Prostate gland (tissue), 2 donors: ENCODE measurements around the gene CALM3. TPM values are rescaled to one million over a fixed set of nuclear protein-coding genes. Genes with fewer than 3 reads are reported as not detected.

Source experiments
- DNase-seq: peaks from one replicate; pipeline ENCODE4 v3.0.0-alpha.2; 2019; ENCODE audit warnings: low spot score
- H3K27ac ChIP-seq, 2 donors: fragments of 200-600 bp; sonication (generic); 2 replicates each; pipeline ENCODE4 v1.5.1; 2017 to 2019
- H3K27me3 ChIP-seq: fragments of 200-600 bp; sonication (generic); replicated peaks from 2 replicates; pipeline ENCODE4 v1.5.1; 2019; ENCODE audit not compliant: insufficient read depth
- H3K36me3 ChIP-seq, 2 donors: fragments of 200-600 bp; sonication (generic); 1 replicate in 1 of 2; 2 replicates in 1 of 2; pipeline versions ENCODE4 v1.5.1 to v1.8.1; 2017 to 2019
- H3K4me1 ChIP-seq: fragments of 200-600 bp; sonication (generic); replicated peaks from 2 replicates; pipeline ENCODE4 v1.5.1; 2019
- H3K4me3 ChIP-seq, 2 donors: fragments of 200-600 bp; sonication (generic); 2 replicates each; pipeline ENCODE4 v1.5.1; 2017 to 2019
- H3K9me3 ChIP-seq: fragments of 200-600 bp; sonication (generic); 2 replicates; pipeline ENCODE4 v1.5.1; 2017
- CTCF ChIP-seq, 4 experiments: fragments of 200-600 bp in 2 of 4; fragments of 450-650 bp in 2 of 4; sonication (generic) in 2 of 4; IDR thresholded peaks; 1 replicate in 3 of 4; 2 replicates in 1 of 4; pipeline ENCODE4 v1.5.1; 2016 to 2019; ENCODE audit warnings: antibody characterized with exemption in 4 of 4, mild to moderate bottlenecking in 2 of 4, moderate library complexity in 2 of 4
- POLR2A ChIP-seq: fragments of 450-650 bp; IDR thresholded peaks from one replicate; pipeline ENCODE4 v1.6.1; 2016; ENCODE audit warnings: antibody characterized with exemption, mild to moderate bottlenecking
- POLR2AphosphoS5 ChIP-seq: sonication (generic); formaldehyde crosslinking; IDR thresholded peaks from one replicate; pipeline ENCODE4 v1.6.1; 2017; ENCODE audit warnings: antibody characterized with exemption
- WGBS: methylation state at CpG from one replicate; pipeline ENCODE4 v1.1.5; 2018; 5-methylcytosine and 5-hydroxymethylcytosine counted together
- intact Hi-C: fragments of 100-400 bp; cut with DNase I; formaldehyde crosslinking; loops from one replicate; pipeline ENCODE4 v1.14.2; 2022
- total RNA-seq, 2 donors: library from RNA; depleted of rRNA; stranded (reverse); fragments of >200 nt; gene quantifications; one replicate each; pipeline ENCODE4 v1.1.0, GENCODE V29; 2016

The CALM3 gene
- total RNA-seq, 2 donors from 2014 or later: 166 to 171 TPM

GRCh38 chr19:46603195-46603637 lies 2.1 kb downstream of the CALM3 start:
- Histone ChIP-seq H3K9me3 (no peaks in the 10 kb centered on the region), H3K4me1 (peaks cover 3% of the 10 kb centered on the region), H3K27me3 (no peaks in the 10 kb centered on the region), H3K36me3 (peaks cover 4% of the 10 kb centered on the region in 2 donors), H3K4me3 (peak overlapping the region in 1 of 2 donors; percentile 99), H3K27ac (peak overlapping the region; percentile 93 to 97)
- intact Hi-C loops: no loop called here
- no peak for DNase-seq
- WGBS: 36% methylated on average over 2 of the region's 2 CpGs
- TF ChIP-seq POLR2AphosphoS5: no peak
- TF ChIP-seq POLR2A: no peak
- TF ChIP-seq CTCF (IDR thresholded peaks at IDR 0.05): no peak

- Histone ChIP-seq H3K9me3 (no peaks in the 10 kb centered on the region), H3K27me3 (no peaks in the 10 kb centered on the region), H3K4me1 (peaks cover 3% of the 10 kb centered on the region), H3K4me3 (no peak overlapping the region), H3K27ac (no peak overlapping the region), H3K36me3 (peaks cover 10% of the 10 kb centered on the region in 2 donors)
- DNase-seq: no peak
- WGBS: 81% methylated on average over 9 of the region's 9 CpGs
- no peak for TF ChIP-seq POLR2A
- TF ChIP-seq CTCF (IDR thresholded peaks at IDR 0.05): no peak
- no peak for TF ChIP-seq POLR2AphosphoS5
- intact Hi-C loops: no loop called here
Measured at GRCh38 chr19:46603752-46604231, 2.7 kb downstream of the CALM3 start.

- Histone ChIP-seq H3K4me1 (peaks cover 3% of the 10 kb centered on the region), H3K27me3 (no peaks in the 10 kb centered on the region), H3K36me3 (peaks cover 10 to 15% of the 10 kb centered on the region in 2 donors), H3K27ac (no peak overlapping the region), H3K9me3 (no peaks in the 10 kb centered on the region), H3K4me3 (no peak overlapping the region)
- WGBS: 48% methylated on average over 13 of the region's 13 CpGs
- intact Hi-C loops: no loop called here
- no peak for DNase-seq
- no peak for TF ChIP-seq CTCF (IDR thresholded peaks at IDR 0.05)
- TF ChIP-seq POLR2AphosphoS5: no peak
- no peak for TF ChIP-seq POLR2A
Measured at GRCh38 chr19:46604781-46605355, 3.7 kb downstream of the CALM3 start.

DNA sequence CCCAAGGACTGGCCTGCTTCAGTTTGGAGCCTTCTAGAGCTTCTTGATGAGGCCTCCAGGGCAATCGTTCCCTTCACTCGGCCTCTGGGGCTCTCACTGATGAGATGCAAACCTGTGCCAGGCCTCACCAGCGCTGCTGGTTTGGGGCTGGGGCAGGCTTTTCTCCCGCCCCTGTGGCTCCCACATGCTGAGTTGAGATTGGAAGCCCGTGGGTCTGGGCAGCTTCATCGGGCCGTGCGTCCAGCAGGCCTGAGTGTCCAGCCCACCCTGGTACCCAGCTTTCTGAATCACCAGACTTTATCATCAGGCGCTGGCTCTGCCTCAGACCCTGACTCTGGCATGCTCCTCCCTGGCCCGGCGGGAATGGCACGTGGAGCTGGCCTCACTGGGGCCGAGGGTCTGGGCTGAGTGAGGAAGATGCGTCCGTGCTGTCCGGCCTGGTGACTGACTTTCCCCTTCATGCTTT lies 4.3 kb downstream of the CALM3 start:
- Histone ChIP-seq H3K9me3 (no peaks in the 10 kb centered on the region), H3K27ac (no peak overlapping the region), H3K4me1 (peaks cover 3% of the 10 kb centered on the region), H3K4me3 (no peak overlapping the region), H3K27me3 (no peaks in the 10 kb centered on the region), H3K36me3 (peaks cover 10 to 15% of the 10 kb centered on the region in 2 donors)
- 68% methylated on average over 16 of the region's 16 CpGs for WGBS
- intact Hi-C loops: no loop called here
- DNase-seq: no peak
- TF ChIP-seq POLR2A (no peak), CTCF (IDR thresholded peaks at IDR 0.05) (no peak), POLR2AphosphoS5 (no peak)

DNA sequence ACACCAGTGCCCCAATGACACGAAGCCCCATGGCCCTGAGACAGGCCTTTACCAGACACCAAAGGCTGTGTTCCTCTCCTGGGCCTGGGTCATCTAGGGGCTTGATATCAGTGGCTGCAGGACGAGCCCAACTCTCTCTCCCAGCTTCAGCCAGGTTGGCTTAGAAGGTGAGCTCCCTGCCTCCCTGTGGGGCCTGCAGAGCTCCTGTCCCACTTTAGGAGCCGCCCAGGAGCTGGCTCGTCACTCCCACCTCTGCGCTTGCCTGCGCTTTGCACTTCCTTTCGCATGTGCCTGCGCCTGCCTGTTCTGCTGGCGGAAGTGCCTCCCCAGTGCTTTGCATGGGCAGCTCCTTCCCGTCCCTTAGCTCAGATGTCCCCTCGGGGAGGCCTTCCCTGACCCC lies 4.9 kb downstream of the CALM3 start:
- Histone ChIP-seq H3K27me3 (no peaks in the 10 kb centered on the region), H3K36me3 (peaks cover 10 to 15% of the 10 kb centered on the region in 2 donors), H3K4me1 (peaks cover 3% of the 10 kb centered on the region), H3K27ac (no peak overlapping the region), H3K4me3 (no peak overlapping the region), H3K9me3 (no peaks in the 10 kb centered on the region)
- TF ChIP-seq CTCF (IDR thresholded peaks at IDR 0.05) (no peak), POLR2AphosphoS5 (no peak), POLR2A (no peak)
- 85% methylated on average over 11 of the region's 11 CpGs for WGBS
- no peak for DNase-seq
- intact Hi-C loops: no loop called here
